ENCODE results near the gene B3GNT8. TPM values are rescaled to one million over a fixed set of nuclear protein-coding genes. Genes with fewer than 3 reads are reported as not detected.

B3GNT8 gene
- total RNA-seq, 1 experiment from 2014 or later: 0.10 TPM

DNA sequence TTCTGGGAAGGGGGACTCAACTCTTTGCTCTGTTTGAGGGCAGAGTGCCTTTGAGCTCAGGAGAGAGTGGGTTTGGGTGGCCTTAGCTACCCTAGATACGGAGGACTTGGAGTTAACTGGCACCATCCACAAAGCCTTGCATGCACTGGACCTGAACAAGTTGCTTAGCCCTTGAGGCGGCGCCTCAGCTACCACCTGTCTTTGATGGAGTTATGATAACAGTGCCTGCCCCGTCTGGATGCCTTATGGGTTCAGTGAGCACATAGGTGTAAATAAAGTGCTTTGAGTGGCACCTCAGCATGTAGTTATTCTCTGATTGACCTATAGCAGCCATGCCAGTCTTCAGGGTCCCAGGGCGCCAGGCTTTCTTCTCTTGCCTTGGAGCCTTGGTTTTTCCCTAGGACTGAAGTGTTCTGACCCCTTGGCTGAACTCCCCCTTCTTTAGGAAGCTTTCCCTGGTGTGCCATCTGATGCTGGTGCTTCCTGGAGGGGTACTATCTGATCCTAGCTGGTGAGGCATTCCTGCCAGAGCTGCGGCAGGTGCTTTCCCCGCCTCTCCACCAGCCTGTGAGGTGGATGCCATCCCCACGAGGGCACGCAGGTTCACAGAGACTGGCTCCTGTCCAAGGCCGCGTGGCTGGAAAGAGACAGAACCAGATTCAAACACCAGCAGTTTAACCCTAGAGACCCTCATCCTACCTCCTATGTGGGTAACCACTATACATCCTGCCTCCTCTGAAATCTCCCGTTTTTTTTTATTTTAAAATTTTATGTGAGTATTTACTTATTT is 23.8 kb downstream of the B3GNT8 start:
- Histone ChIP-seq H3K27ac (ENCODE audit: low read length) (no peak overlapping the region), H3K4me3 (ENCODE audit: low read depth in 2 of 2, low read length in 2 of 2) (no peak overlapping the region), H3K36me3 (ENCODE audit: control insufficient read depth, insufficient read depth, low read length) (no peaks in the 10 kb centered on the region; the same call in 1 of the 2 replicates), H3K4me1 (ENCODE audit: control insufficient read depth, insufficient read depth, low read length) (no peaks in the 10 kb centered on the region), H3K27me3 (ENCODE audit: control insufficient read depth, insufficient read depth, low read length) (no peaks in the 10 kb centered on the region), H3K9me3 (ENCODE audit: control insufficient read depth, insufficient read depth, low read depth, low read length) (no peaks in the 10 kb centered on the region)
- no TSS peak for BruUV-seq (replicated peaks)
- TF ChIP-seq REST (IDR thresholded peaks at IDR 0.05; ENCODE audit: insufficient read depth in 1 of 2, low read depth in 2 of 2, low read length in 1 of 2) (no peak), CTCF (IDR thresholded peaks at IDR 0.05) (no peak), POLR2AphosphoS5 (IDR thresholded peaks at IDR 0.05; ENCODE audit: low read depth, low read length) (no peak), TCF7L2 (IDR thresholded peaks at IDR 0.05; ENCODE audit: low read depth, low read length) (no peak), SIN3A (IDR thresholded peaks at IDR 0.05; ENCODE audit: borderline replicate concordance, insufficient read depth, low read depth, low read length) (no peak)
- ATAC-seq: no peak
- ChIA-PET CTCF (no interaction called here), POLR2A (no interaction called here)
- in situ Hi-C loops (cut with HindIII; ENCODE audit: low pct_unique_long_range_greater_than_20kb, low sequenced_read_pairs) (no loop called here), intact Hi-C loops (cut with micrococcal nuclease; ENCODE audit: unreplicated experiment) (no loop called here)
- no peak for DNase-seq (ENCODE audit: low read depth, low spot score)

- CTCF ChIA-PET: no interaction called here
- Histone ChIP-seq H3K27me3 (ENCODE audit: control insufficient read depth, insufficient read depth, low read length) (no peaks in the 10 kb centered on the region), H3K4me1 (ENCODE audit: control insufficient read depth, insufficient read depth, low read length) (no peaks in the 10 kb centered on the region), H3K9me3 (ENCODE audit: control insufficient read depth, insufficient read depth, low read depth, low read length) (no peaks in the 10 kb centered on the region), H3K36me3 (ENCODE audit: control insufficient read depth, insufficient read depth, low read length) (peaks cover 5% of the 10 kb centered on the region; the same call in 1 of the 2 replicates), H3K4me3 (ENCODE audit: low read depth in 2 of 2, low read length in 2 of 2) (no peak overlapping the region), H3K27ac (ENCODE audit: low read length) (no peak overlapping the region)
- no peak for TF ChIP-seq REST (IDR thresholded peaks at IDR 0.05; ENCODE audit: insufficient read depth in 1 of 2, low read depth in 2 of 2, low read length in 1 of 2)
- TF ChIP-seq TCF7L2 (IDR thresholded peaks at IDR 0.05; ENCODE audit: low read depth, low read length): no peak
- no peak for TF ChIP-seq SIN3A (IDR thresholded peaks at IDR 0.05; ENCODE audit: borderline replicate concordance, insufficient read depth, low read depth, low read length)
- no peak for TF ChIP-seq CTCF (IDR thresholded peaks at IDR 0.05)
- no peak for TF ChIP-seq POLR2AphosphoS5 (IDR thresholded peaks at IDR 0.05; ENCODE audit: low read depth, low read length)
- ATAC-seq: no peak
- intact Hi-C loops (cut with micrococcal nuclease; ENCODE audit: unreplicated experiment) (no loop called here), in situ Hi-C loops (cut with HindIII; ENCODE audit: low pct_unique_long_range_greater_than_20kb, low sequenced_read_pairs) (no loop called here)
- POLR2A ChIA-PET: no interaction called here
- no TSS peak for BruUV-seq (replicated peaks)
- no peak for DNase-seq (ENCODE audit: low read depth, low spot score)
Observed at GRCh38 chr19:41402010-41402409, 25.2 kb downstream of the B3GNT8 start.
